CD4-positive, alpha-beta memory T cell (primary cell): ENCODE results near the gene CDH13. TPM values are rescaled to one million over a fixed set of nuclear protein-coding genes. Genes with fewer than 3 reads are reported as not detected.

Experiments used
- CTCF ChIA-PET: fragments of 350-600 bp; sonication (Branson Sonifier 250); formaldehyde crosslinking; loops from one replicate; lab custom pipeline; 2021; ENCODE audit warnings: inconsistent platforms; ENCODE audit not compliant: partially characterized antibody; lab: Charles Lee
- POLR2A ChIA-PET: fragments of 350-600 bp; sonication (Branson Sonifier 250); formaldehyde crosslinking; loops from one replicate; lab custom pipeline; 2021; ENCODE audit not compliant: partially characterized antibody; lab: Charles Lee
- DNase-seq, 5 donors: peaks; one replicate each; pipeline versions ENCODE4 v3.0.0 to v3.0.0-alpha.2; 2020 to 2022; ENCODE audit warnings: mixed read lengths in 1 of 5
- H3K27ac ChIP-seq: one replicate; pipeline ENCODE4 v1.7.0; 2013; ENCODE audit warnings: low read depth, low read length
- H3K27me3 ChIP-seq: 2 replicates; pipeline ENCODE4 v1.7.0; 2013; ENCODE audit warnings: mild to moderate bottlenecking, low read length, moderate library complexity; ENCODE audit not compliant: insufficient read depth
- H3K36me3 ChIP-seq: 2 replicates; pipeline ENCODE4 v1.7.0; 2013; ENCODE audit warnings: mild to moderate bottlenecking, low read length, moderate library complexity; ENCODE audit not compliant: insufficient read depth
- H3K4me1 ChIP-seq: 2 replicates; pipeline ENCODE4 v1.7.0; 2013; ENCODE audit warnings: mild to moderate bottlenecking, low read length, moderate library complexity; ENCODE audit not compliant: insufficient read depth
- H3K4me3 ChIP-seq, 2 donors: one replicate each; pipeline ENCODE4 v1.7.0; 2013; ENCODE audit warnings: low read length in 2 of 2, mild to moderate bottlenecking in 1 of 2
- H3K9me3 ChIP-seq, 2 donors: one replicate each; pipeline ENCODE4 v1.7.0; 2013; ENCODE audit warnings: low read length in 2 of 2, control low read depth in 1 of 2; ENCODE audit not compliant: control insufficient read depth in 1 of 2
- H3K27ac Mint-ChIP-seq, 7 donors: one replicate each; pipeline ENCODE4 v1.8.0; 2020 to 2021; ENCODE audit warnings: mixed read lengths in 7 of 7, mild to moderate bottlenecking in 6 of 7, inconsistent platforms in 3 of 7, moderate library complexity in 3 of 7
- H3K27me3 Mint-ChIP-seq, 2 donors: one replicate each; pipeline ENCODE4 v1.8.0; 2020 to 2021; ENCODE audit warnings: mixed read lengths in 2 of 2
- H3K36me3 Mint-ChIP-seq, 2 donors: one replicate each; pipeline ENCODE4 v1.8.0; 2020 to 2021; ENCODE audit warnings: mixed read lengths in 2 of 2, inconsistent platforms in 1 of 2, mild to moderate bottlenecking in 1 of 2
- H3K4me1 Mint-ChIP-seq, 4 donors: one replicate each; pipeline ENCODE4 v1.8.0; 2020 to 2021; ENCODE audit warnings: mixed read lengths in 4 of 4, mild to moderate bottlenecking in 1 of 4
- H3K4me3 Mint-ChIP-seq, 8 donors: one replicate each; pipeline ENCODE4 v1.8.0; 2020 to 2021; ENCODE audit warnings: mixed read lengths in 8 of 8, mild to moderate bottlenecking in 7 of 8, moderate library complexity in 6 of 8, inconsistent platforms in 3 of 8
- H3K9me3 Mint-ChIP-seq, 8 donors: one replicate each; pipeline ENCODE4 v1.8.0; 2020 to 2021; ENCODE audit warnings: mixed read lengths in 8 of 8, mild to moderate bottlenecking in 5 of 8, inconsistent platforms in 3 of 8, moderate library complexity in 1 of 8
- intact Hi-C: fragments of 100-400 bp; cut with micrococcal nuclease; formaldehyde crosslinking; loops from one replicate; pipeline ENCODE4 v1.15.1; 2023
- polyA plus RNA-seq, 2 donors: library from polyadenylated mRNA; unstranded; fragments of 300-500 nt; fragmentation: Illumina TruSeq; gene quantifications; one replicate each; pipeline ENCODE4 v1.2.3, GENCODE V29; 2021
- total RNA-seq, 2 experiments: library from RNA; stranded (reverse); gene quantifications; one replicate each; pipeline ENCODE4 v1.2.3, GENCODE V29; 2021

CDH13 gene
- total and polyA plus RNA-seq, 4 experiments from 2014 or later = not detected

GRCh38 chr16:83776944-83777343 lies 1150.2 kb downstream of the CDH13 start:
- intact Hi-C loops = no loop called here
- H3K4me3 ChIP-seq = no peak overlapping the region
- no peaks in the 10 kb centered on the region for H3K9me3 Mint-ChIP-seq
- H3K36me3 ChIP-seq = no peaks in the 10 kb centered on the region
- DNase-seq = no peak
- H3K9me3 ChIP-seq = no peaks in the 10 kb centered on the region
- POLR2A ChIA-PET = no interaction called here
- H3K4me3 Mint-ChIP-seq = no peak overlapping the region
- no peak overlapping the region for H3K27ac Mint-ChIP-seq
- H3K4me1 Mint-ChIP-seq = no peaks in the 10 kb centered on the region
- CTCF ChIA-PET = no interaction called here
- no peaks in the 10 kb centered on the region for H3K4me1 ChIP-seq
- no peaks in the 10 kb centered on the region for H3K36me3 Mint-ChIP-seq
- H3K27me3 ChIP-seq = no peaks in the 10 kb centered on the region
- peaks cover 4 to 13% of the 10 kb centered on the region in 2 donors for H3K27me3 Mint-ChIP-seq
- H3K27ac ChIP-seq = no peak overlapping the region

DNA sequence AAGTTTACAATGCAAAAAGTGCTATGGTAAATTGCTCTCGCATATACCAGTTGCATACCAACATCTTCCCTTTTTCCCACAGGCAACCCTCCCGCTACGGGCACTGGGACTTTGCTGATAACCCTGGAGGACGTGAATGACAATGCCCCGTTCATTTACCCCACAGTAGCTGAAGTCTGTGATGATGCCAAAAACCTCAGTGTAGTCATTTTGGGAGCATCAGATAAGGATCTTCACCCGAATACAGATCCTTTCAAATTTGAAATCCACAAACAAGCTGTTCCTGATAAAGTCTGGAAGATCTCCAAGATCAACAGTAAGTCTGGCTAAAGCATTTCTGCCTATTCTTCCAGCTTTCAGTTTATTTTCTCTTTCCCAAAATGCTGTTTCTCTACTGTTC lies 1153.1 kb downstream of the CDH13 start:
- Histone ChIP-seq H3K4me3 (no peak overlapping the region), H3K9me3 (no peaks in the 10 kb centered on the region), H3K27me3 (no peaks in the 10 kb centered on the region), H3K4me1 (no peaks in the 10 kb centered on the region), H3K36me3 (no peaks in the 10 kb centered on the region), H3K27ac (no peak overlapping the region)
- no peak for DNase-seq
- Mint-ChIP-seq H3K4me3 (no peak overlapping the region), H3K36me3 (no peaks in the 10 kb centered on the region), H3K27me3 (peaks cover 8 to 9% of the 10 kb centered on the region in 2 donors), H3K27ac (no peak overlapping the region), H3K9me3 (no peaks in the 10 kb centered on the region), H3K4me1 (no peaks in the 10 kb centered on the region)
- intact Hi-C loops = no loop called here
- POLR2A ChIA-PET = no interaction called here
- CTCF ChIA-PET = no interaction called here

- intact Hi-C loops = no loop called here
- Mint-ChIP-seq H3K4me3 (no peak overlapping the region), H3K27ac (no peak overlapping the region), H3K9me3 (peaks cover 0 to 3% (median 0%) of the 10 kb centered on the region in 8 donors), H3K4me1 (no peaks in the 10 kb centered on the region), H3K36me3 (no peaks in the 10 kb centered on the region), H3K27me3 (peaks cover 7 to 8% of the 10 kb centered on the region in 2 donors)
- no peaks in the 10 kb centered on the region for H3K9me3 ChIP-seq
- no peak for DNase-seq
- H3K4me1 ChIP-seq = no peaks in the 10 kb centered on the region
- no peak overlapping the region for H3K27ac ChIP-seq
- ChIA-PET POLR2A (no interaction called here), CTCF (no interaction called here)
- H3K4me3 ChIP-seq = no peak overlapping the region
- H3K27me3 ChIP-seq = no peaks in the 10 kb centered on the region
- H3K36me3 ChIP-seq = no peaks in the 10 kb centered on the region
Measured at GRCh38 chr16:83785455-83785854, 1158.7 kb downstream of the CDH13 start.

- CTCF ChIA-PET = no interaction called here
- no peak overlapping the region for H3K27ac Mint-ChIP-seq
- H3K4me1 Mint-ChIP-seq = peaks cover 0 to 2% (median 0%) of the 10 kb centered on the region in 4 donors
- Histone ChIP-seq H3K27me3 (no peaks in the 10 kb centered on the region), H3K4me1 (no peaks in the 10 kb centered on the region), H3K4me3 (no peak overlapping the region), H3K36me3 (no peaks in the 10 kb centered on the region), H3K27ac (no peak overlapping the region), H3K9me3 (no peaks in the 10 kb centered on the region)
- H3K4me3 Mint-ChIP-seq = no peak overlapping the region
- H3K9me3 Mint-ChIP-seq = peaks cover 0 to 6% (median 0%) of the 10 kb centered on the region in 8 donors
- no peak for DNase-seq
- POLR2A ChIA-PET = no interaction called here
- peaks cover 3 to 10% of the 10 kb centered on the region in 2 donors for H3K27me3 Mint-ChIP-seq
- H3K36me3 Mint-ChIP-seq = no peaks in the 10 kb centered on the region
- intact Hi-C loops = no loop called here
Measured at GRCh38 chr16:83789642-83790401, 1163.1 kb downstream of the CDH13 start.

DNA sequence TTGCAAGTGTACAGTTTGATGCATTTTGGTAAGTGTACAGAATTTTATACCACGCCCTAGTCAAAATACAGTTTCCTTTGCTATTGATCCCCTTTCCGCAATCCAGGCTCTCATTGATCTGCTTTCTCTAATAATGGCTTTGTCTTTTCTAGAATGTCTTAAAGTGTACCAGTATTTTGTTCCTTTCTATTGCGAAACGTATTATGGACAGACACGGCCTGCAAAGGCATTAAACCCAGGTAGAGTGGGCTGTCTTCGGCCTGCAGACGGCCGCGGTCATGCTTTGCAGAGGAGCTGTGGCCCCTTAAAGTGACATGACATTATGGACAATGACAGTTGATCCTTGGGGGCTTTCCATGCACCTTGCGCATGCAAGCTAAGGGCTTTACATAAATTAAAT lies 1165.1 kb downstream of the CDH13 start:
- Histone ChIP-seq H3K9me3 (no peaks in the 10 kb centered on the region), H3K4me3 (no peak overlapping the region), H3K4me1 (no peaks in the 10 kb centered on the region), H3K27ac (no peak overlapping the region), H3K27me3 (no peaks in the 10 kb centered on the region), H3K36me3 (no peaks in the 10 kb centered on the region)
- H3K36me3 Mint-ChIP-seq = no peaks in the 10 kb centered on the region
- DNase-seq = no peak
- H3K27ac Mint-ChIP-seq = no peak overlapping the region
- ChIA-PET CTCF (no interaction called here), POLR2A (no interaction called here)
- no peak overlapping the region for H3K4me3 Mint-ChIP-seq
- intact Hi-C loops = no loop called here
- peaks cover 4 to 18% of the 10 kb centered on the region in 2 donors for H3K27me3 Mint-ChIP-seq
- H3K9me3 Mint-ChIP-seq = peaks cover 0 to 6% (median 0%) of the 10 kb centered on the region in 8 donors
- H3K4me1 Mint-ChIP-seq = peaks cover 0 to 2% (median 0%) of the 10 kb centered on the region in 4 donors

DNA sequence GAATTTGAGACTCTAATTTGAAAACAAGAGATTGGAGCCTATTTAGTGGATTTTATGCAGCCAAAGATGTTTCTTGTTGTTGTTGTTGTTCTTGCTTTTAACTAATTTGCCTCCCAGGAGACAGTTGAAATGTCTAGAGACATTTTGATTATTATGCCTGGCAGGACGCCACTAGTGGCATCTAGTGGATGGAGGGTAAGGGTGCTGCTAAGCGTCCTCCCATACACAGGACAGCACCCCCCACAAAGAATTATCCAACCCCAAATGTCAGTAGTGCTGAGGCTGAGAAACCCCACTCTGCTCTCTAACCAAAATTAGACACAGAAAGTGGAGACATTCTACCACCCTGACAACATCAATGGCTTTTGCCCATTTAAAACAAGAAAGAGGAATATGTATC lies 1165.6 kb downstream of the CDH13 start:
- intact Hi-C loops = no loop called here
- ChIA-PET POLR2A (no interaction called here), CTCF (no interaction called here)
- Mint-ChIP-seq H3K27me3 (peaks cover 4 to 18% of the 10 kb centered on the region in 2 donors), H3K9me3 (peaks cover 0 to 6% (median 0%) of the 10 kb centered on the region in 8 donors), H3K27ac (no peak overlapping the region), H3K36me3 (no peaks in the 10 kb centered on the region), H3K4me1 (peaks cover 0 to 2% (median 0%) of the 10 kb centered on the region in 4 donors), H3K4me3 (no peak overlapping the region)
- H3K9me3 ChIP-seq = no peaks in the 10 kb centered on the region
- H3K4me1 ChIP-seq = no peaks in the 10 kb centered on the region
- no peak overlapping the region for H3K27ac ChIP-seq
- H3K4me3 ChIP-seq = no peak overlapping the region
- H3K27me3 ChIP-seq = no peaks in the 10 kb centered on the region
- no peak for DNase-seq
- no peaks in the 10 kb centered on the region for H3K36me3 ChIP-seq

DNA sequence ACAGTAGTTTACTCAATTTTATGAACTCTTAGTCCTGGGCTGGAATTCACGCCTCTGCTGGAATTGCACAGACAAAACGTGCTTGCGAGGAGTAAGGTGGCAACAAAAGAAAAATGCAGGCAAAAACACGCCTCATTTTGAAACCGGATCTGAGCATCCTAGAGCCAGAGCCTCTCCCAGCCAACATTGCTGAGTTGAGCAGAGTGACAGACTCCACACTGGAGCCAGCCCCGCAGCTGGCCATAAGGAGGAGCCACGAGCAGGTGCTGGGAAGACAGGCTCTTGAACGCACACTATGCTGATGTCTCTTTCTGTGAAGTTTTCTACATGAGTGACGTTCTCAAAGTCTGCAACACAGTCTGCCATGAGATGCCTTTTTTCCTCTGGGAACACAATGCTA lies 1166.4 kb downstream of the CDH13 start:
- H3K36me3 Mint-ChIP-seq = no peaks in the 10 kb centered on the region
- H3K9me3 Mint-ChIP-seq = peaks cover 0 to 6% (median 0%) of the 10 kb centered on the region in 8 donors
- Histone ChIP-seq H3K4me3 (no peak overlapping the region), H3K36me3 (no peaks in the 10 kb centered on the region), H3K27ac (no peak overlapping the region), H3K4me1 (no peaks in the 10 kb centered on the region), H3K27me3 (no peaks in the 10 kb centered on the region), H3K9me3 (no peaks in the 10 kb centered on the region)
- peak overlapping the region in 1 of 7 donors; percentile 33 for H3K27ac Mint-ChIP-seq
- H3K4me3 Mint-ChIP-seq = no peak overlapping the region
- POLR2A ChIA-PET = no interaction called here
- peaks cover 4 to 18% of the 10 kb centered on the region in 2 donors for H3K27me3 Mint-ChIP-seq
- intact Hi-C loops = no loop called here
- no peak for DNase-seq
- peaks cover 0 to 2% (median 0%) of the 10 kb centered on the region in 4 donors for H3K4me1 Mint-ChIP-seq
- CTCF ChIA-PET = no interaction called here
